ENCODE results near the gene AMZ1. TPM values are rescaled to one million over a fixed set of nuclear protein-coding genes. Genes with fewer than 3 reads are reported as not detected.
"Not testable (repeated sequence)": the region's sequence is repeated elsewhere in the genome, so short reads cannot be mapped to it uniquely, and the experiment has no call there.

The AMZ1 gene
- total RNA-seq, 2 donors from 2014 or later, result 0.62 TPM; not detected in 1

DNA sequence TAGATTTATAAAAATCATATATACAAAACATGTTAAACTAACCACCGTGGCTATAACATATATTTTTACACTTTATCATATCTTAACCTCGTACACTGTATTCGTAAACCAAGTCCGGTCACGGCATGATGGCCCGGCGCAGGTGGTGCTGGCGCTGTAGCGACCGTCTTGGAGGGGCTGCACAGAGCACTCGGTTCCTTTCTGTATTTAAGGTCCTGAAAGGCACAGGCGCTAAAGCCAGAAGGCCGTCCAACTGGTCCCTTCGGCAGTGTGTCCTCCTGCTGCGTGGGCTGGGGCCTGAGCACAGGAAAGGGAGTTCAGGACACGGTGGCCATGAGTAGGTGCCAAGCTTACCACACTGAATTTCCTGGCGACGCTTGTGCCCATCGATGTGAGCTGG is 33.8 kb downstream of the AMZ1 start:
- no peaks in the 10 kb centered on the region for H3K36me3 ChIP-seq
- intact Hi-C loops (cut with DNase I), result no loop called here
- no peak overlapping the region for H3K4me3 ChIP-seq
- H3K27ac ChIP-seq, result no peak overlapping the region
- no peak for TF ChIP-seq POLR2A (IDR thresholded peaks at IDR 0.05)
- no peak for TF ChIP-seq POLR2AphosphoS5 (IDR thresholded peaks at IDR 0.05)
- TF ChIP-seq, protein P1, sequence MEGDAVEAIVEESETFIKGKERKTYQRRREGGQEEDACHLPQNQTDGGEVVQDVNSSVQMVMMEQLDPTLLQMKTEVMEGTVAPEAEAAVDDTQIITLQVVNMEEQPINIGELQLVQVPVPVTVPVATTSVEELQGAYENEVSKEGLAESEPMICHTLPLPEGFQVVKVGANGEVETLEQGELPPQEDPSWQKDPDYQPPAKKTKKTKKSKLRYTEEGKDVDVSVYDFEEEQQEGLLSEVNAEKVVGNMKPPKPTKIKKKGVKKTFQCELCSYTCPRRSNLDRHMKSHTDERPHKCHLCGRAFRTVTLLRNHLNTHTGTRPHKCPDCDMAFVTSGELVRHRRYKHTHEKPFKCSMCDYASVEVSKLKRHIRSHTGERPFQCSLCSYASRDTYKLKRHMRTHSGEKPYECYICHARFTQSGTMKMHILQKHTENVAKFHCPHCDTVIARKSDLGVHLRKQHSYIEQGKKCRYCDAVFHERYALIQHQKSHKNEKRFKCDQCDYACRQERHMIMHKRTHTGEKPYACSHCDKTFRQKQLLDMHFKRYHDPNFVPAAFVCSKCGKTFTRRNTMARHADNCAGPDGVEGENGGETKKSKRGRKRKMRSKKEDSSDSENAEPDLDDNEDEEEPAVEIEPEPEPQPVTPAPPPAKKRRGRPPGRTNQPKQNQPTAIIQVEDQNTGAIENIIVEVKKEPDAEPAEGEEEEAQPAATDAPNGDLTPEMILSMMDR (IDR thresholded peaks at IDR 0.05), result no peak
- 95% methylated on average over 19 of the region's 19 CpGs for WGBS
- no peaks in the 10 kb centered on the region for H3K27me3 ChIP-seq (replicated peaks; ENCODE audit: insufficient read depth)
- DNase-seq (ENCODE audit: low spot score), result no peak
- peaks cover 6% of the 10 kb centered on the region for H3K4me1 ChIP-seq (replicated peaks)
- H3K9me3 ChIP-seq, result no peaks in the 10 kb centered on the region

DNA sequence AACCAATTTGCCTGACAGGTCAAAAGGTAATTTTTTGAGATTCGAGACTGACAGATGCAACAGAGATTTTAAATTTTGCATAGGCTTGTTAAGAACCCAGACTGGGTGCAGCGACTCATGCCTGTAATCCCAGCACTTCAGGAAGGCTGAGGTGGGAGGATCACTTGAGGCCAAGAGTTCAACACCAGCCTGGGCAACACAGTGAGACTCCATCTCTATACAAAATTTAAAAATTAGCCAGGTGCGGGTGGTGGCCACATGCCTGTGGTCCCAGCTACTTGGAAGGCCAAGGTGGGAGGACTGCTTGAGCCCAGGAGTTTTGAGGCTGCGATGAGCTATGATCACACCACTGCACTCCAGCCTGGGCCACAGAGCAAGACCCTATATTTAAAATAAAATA is 34.6 kb downstream of the AMZ1 start:
- intact Hi-C loops (cut with DNase I), result no loop called here
- 98% methylated on average over 4 of the region's 4 CpGs for WGBS

DNA sequence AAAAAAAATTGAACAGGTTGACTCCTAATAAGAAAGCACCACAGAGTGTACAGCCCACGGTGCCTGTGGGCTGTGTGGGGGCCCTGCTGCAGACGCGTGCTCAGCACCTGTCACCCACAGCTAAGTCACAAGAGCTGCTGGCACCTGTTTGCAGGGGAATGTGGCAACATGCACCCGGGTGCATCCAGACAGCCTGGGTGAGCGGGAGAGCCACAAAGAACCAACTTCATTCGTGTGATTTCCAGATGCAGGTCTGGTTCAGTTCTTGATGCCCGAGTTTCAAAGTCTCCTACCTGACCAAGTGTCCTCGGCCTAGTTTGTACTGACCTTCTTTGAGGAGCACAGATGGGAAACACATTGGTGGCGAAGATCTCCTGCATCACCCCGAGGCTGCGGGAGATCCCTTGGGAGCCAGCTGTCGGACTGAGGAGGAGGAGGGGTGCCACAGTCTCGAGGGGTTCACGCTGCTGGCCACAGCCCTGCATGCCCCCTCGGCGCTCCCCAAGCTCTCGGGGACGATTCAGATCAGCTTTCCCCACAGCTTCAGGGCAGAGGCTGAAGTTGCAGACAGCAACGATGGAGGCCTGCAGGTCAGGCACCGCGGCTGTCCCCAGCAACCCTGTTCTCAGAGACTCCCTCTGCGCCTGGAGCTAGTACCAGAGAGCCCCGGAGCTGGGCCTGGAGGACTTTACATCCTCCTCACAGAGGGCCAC is 35.3 kb downstream of the AMZ1 start:
- intact Hi-C loops (cut with DNase I), result no loop called here
- TF ChIP-seq POLR2AphosphoS5 (IDR thresholded peaks at IDR 0.05), result no peak
- TF ChIP-seq, protein P1 (IDR thresholded peaks at IDR 0.05), result no peak
- TF ChIP-seq POLR2A (IDR thresholded peaks at IDR 0.05), result no peak
- Histone ChIP-seq H3K27ac (no peak overlapping the region), H3K4me1 (replicated peaks) (no peaks in the 10 kb centered on the region), H3K36me3 (no peaks in the 10 kb centered on the region), H3K9me3 (no peaks in the 10 kb centered on the region), H3K27me3 (replicated peaks; ENCODE audit: insufficient read depth) (no peaks in the 10 kb centered on the region), H3K4me3 (no peak overlapping the region)
- WGBS, result 88% methylated on average over 23 of the region's 23 CpGs
- DNase-seq (ENCODE audit: low spot score), result no peak

More for the DNA sequence above, 34.6 kb downstream of the AMZ1 start:
- no peaks in the 10 kb centered on the region for H3K27me3 ChIP-seq (replicated peaks; ENCODE audit: insufficient read depth)
- no peaks in the 10 kb centered on the region for H3K36me3 ChIP-seq
- H3K4me1 ChIP-seq (replicated peaks), result no peaks in the 10 kb centered on the region
- H3K27ac ChIP-seq, result no peak overlapping the region
- no peak overlapping the region for H3K4me3 ChIP-seq
- H3K9me3 ChIP-seq, result no peaks in the 10 kb centered on the region
- DNase-seq (ENCODE audit: low spot score), result no peak
- TF ChIP-seq, protein P1 (IDR thresholded peaks at IDR 0.05), result no peak
- TF ChIP-seq POLR2AphosphoS5 (IDR thresholded peaks at IDR 0.05), result no peak
- TF ChIP-seq POLR2A (IDR thresholded peaks at IDR 0.05), result no peak

DNA sequence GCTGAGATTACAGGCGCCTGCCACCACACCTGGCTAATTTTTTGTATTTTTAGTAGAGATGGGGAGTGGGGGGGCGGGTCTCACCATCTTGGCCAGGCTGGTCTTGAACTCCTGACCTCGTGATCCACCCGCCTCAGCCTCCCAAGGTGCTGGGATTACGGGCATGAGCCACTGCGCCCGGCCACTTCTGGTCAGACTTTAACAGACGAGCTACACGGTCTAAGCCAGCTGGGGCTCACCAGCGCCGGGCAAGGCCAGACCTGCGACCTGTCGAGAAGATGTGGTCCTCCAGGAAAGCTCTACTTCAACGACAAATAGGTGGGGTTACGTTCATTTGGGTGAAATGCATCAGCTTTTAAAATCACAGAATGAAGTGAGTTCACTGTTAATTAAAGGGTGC is 36.0 kb downstream of the AMZ1 start:
- H3K9me3 ChIP-seq; DNase-seq (ENCODE audit: low spot score); H3K27ac ChIP-seq; intact Hi-C loops (cut with DNase I); H3K4me1 ChIP-seq (replicated peaks); H3K27me3 ChIP-seq (replicated peaks; ENCODE audit: insufficient read depth); H3K36me3 ChIP-seq; H3K4me3 ChIP-seq: not testable (repeated sequence)
- WGBS, result 86% methylated on average over 15 of the region's 15 CpGs

DNA sequence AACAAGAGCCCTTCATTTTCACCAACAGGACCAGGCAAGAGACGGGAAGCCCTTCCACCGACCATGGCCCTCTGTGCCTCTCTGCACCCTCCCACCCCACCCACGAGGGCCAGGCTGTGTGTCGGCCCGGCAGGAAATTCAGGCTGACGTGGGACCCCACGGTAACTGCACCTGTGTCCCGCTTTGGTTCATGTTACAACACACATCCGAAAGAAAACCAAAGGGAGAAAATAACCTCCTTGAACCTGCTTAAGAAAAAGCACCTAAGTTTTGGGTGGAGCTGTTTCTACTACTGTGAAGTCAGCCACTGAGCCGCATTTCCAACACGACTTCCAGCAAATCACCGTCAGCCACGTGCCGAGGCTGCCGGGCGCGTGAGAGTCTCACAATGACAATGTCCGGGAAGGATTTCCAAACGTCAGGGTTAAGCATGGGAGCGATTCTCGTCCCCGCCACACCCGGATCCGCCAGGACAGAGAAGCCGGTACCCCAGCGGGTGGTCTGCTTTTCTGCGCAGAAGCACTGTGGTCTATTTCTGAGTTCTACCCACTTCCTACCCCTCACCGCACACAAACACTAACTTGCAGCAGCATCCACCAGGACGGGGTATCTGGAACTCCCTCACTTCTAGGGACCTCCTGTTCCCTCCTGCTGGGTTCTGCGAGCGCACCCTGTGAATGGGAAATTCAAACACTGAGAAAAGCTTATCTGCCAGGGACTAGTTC is 36.6 kb downstream of the AMZ1 start:
- H3K4me1 ChIP-seq (replicated peaks), result no peaks in the 10 kb centered on the region
- H3K4me3 ChIP-seq, result no peak overlapping the region
- H3K27me3 ChIP-seq (replicated peaks; ENCODE audit: insufficient read depth), result no peaks in the 10 kb centered on the region
- no peak for TF ChIP-seq POLR2A (IDR thresholded peaks at IDR 0.05)
- no peak for TF ChIP-seq POLR2AphosphoS5 (IDR thresholded peaks at IDR 0.05)
- TF ChIP-seq, protein P1 (IDR thresholded peaks at IDR 0.05), result no peak
- no peak for DNase-seq (ENCODE audit: low spot score)
- WGBS, result 94% methylated on average over 31 of the region's 31 CpGs
- no peaks in the 10 kb centered on the region for H3K9me3 ChIP-seq
- no peaks in the 10 kb centered on the region for H3K36me3 ChIP-seq
- no peak overlapping the region for H3K27ac ChIP-seq
- intact Hi-C loops (cut with DNase I), result no loop called here

Data from prostate gland (tissue), 2 donors.